Caco-2 (cell line): Measurements from ENCODE around the gene DPM2. TPM values are rescaled to one million over a fixed set of nuclear protein-coding genes. Genes with fewer than 3 reads are reported as not detected.
A peak's percentile ranks its signal among the peaks of the same experiment; 100 is the strongest.

Experiments used
- BruUV-seq: library from RNA; stranded (reverse); fragments of 400-500 nt; replicated peaks from 2 replicates; lab custom pipeline; 2021; lab: Mats Ljungman, UMichigan
- CTCF ChIA-PET: fragments of 300-600 bp; sonication (Branson Sonifier 250); formaldehyde crosslinking; loops from one replicate; lab custom pipeline; 2022; ENCODE audit warnings: antibody characterized with exemption; lab: Charles Lee
- POLR2A ChIA-PET: fragments of 300-600 bp; sonication (Branson Sonifier 250); formaldehyde crosslinking; loops from one replicate; lab custom pipeline; 2022; ENCODE audit warnings: antibody characterized with exemption; lab: Charles Lee
- DNase-seq, 2 experiments: peaks; one replicate each; pipeline versions ENCODE4 v3.0.0 to v3.0.0-alpha.2; 2020 to 2022
- H3K27me3 ChIP-seq: replicated peaks from 2 replicates; pipeline ENCODE4 v1.6.0; 2011; ENCODE audit warnings: low read length; ENCODE audit not compliant: control insufficient read depth, insufficient read depth
- H3K36me3 ChIP-seq: 2 replicates; pipeline ENCODE4 v1.5.1; 2011; ENCODE audit warnings: low read length; ENCODE audit not compliant: control insufficient read depth, insufficient read depth
- H3K4me1 ChIP-seq: fragments of 250-450 bp; sonication (Bioruptor Pico); 2 replicates; pipeline ENCODE4 v1.5.1; 2020; ENCODE audit warnings: mild to moderate bottlenecking
- H3K4me3 ChIP-seq: 2 replicates; pipeline ENCODE4 v1.5.1; 2011; ENCODE audit warnings: low read depth, mild to moderate bottlenecking, control low read depth, low read length
- H3K9me3 ChIP-seq: fragments of 250-450 bp; sonication (Bioruptor Pico); 2 replicates; pipeline ENCODE4 v1.5.1; 2020; ENCODE audit warnings: mild to moderate bottlenecking, moderate library complexity
- H3K27ac Mint-ChIP-seq: one replicate; pipeline ENCODE4 v1.8.0; 2022; ENCODE audit warnings: mixed read lengths; ENCODE audit not compliant: unreplicated experiment
- H3K27me3 Mint-ChIP-seq: one replicate; pipeline ENCODE4 v1.8.0; 2022; ENCODE audit warnings: mixed read lengths; ENCODE audit not compliant: insufficient read depth, unreplicated experiment
- H3K36me3 Mint-ChIP-seq: one replicate; pipeline ENCODE4 v1.8.0; 2022; ENCODE audit warnings: mild to moderate bottlenecking, mixed read lengths; ENCODE audit not compliant: insufficient read depth, unreplicated experiment
- H3K4me1 Mint-ChIP-seq: one replicate; pipeline ENCODE4 v1.8.0; 2022; ENCODE audit warnings: low read depth, mixed read lengths; ENCODE audit not compliant: unreplicated experiment
- H3K4me3 Mint-ChIP-seq: one replicate; pipeline ENCODE4 v1.8.0; 2022; ENCODE audit warnings: mild to moderate bottlenecking, moderate library complexity, mixed read lengths; ENCODE audit not compliant: unreplicated experiment
- H3K9me3 Mint-ChIP-seq: one replicate; pipeline ENCODE4 v1.8.0; 2022; ENCODE audit warnings: mixed read lengths; ENCODE audit not compliant: unreplicated experiment
- CTCF ChIP-seq, 2 experiments: fragments of 200-600 bp in 1 of 2; IDR thresholded peaks; 1 replicate in 1 of 2; 2 replicates in 1 of 2; pipeline versions ENCODE4 v1.5.1 to v1.8.0; 2011 to 2022; ENCODE audit warnings: antibody characterized with exemption in 1 of 2, control low read depth in 1 of 2, inconsistent platforms in 1 of 2, low read depth in 1 of 2, low read length in 1 of 2, mild to moderate bottlenecking in 1 of 2, moderate library complexity in 1 of 2; ENCODE audit not compliant: insufficient read depth in 1 of 2, severe bottlenecking in 1 of 2, unreplicated experiment in 1 of 2
- intact Hi-C: fragments of 100-400 bp; cut with micrococcal nuclease; formaldehyde crosslinking; loops from one replicate; pipeline ENCODE4 v1.10.0; 2022; ENCODE audit not compliant: unreplicated experiment
- total RNA-seq: library from RNA; stranded (reverse); gene quantifications from 2 replicates; pipeline ENCODE4 v1.2.3, GENCODE V29; 2022

The DPM2 gene
- total RNA-seq, 1 experiment from 2014 or later = 38.7 TPM

- ChIA-PET CTCF (interaction anchor here (0.5 to 2.1 kb wide), 14 partner anchors 10 to 172 kb away, joined by 3 to 16 read pairs (median 4); partner anchors contain the start of genes EEIG1 and PIP5KL1), POLR2A (no interaction called here)
- H3K9me3 ChIP-seq = no peaks in the 10 kb centered on the region
- no peaks in the 10 kb centered on the region for H3K27me3 ChIP-seq
- H3K27me3 Mint-ChIP-seq = no peaks in the 10 kb centered on the region
- no peak overlapping the region for H3K4me3 Mint-ChIP-seq
- TF ChIP-seq CTCF (IDR thresholded peaks at IDR 0.05; ENCODE audit: insufficient read depth in 1 of 2, low read depth in 1 of 2, low read length in 1 of 2, severe bottlenecking in 1 of 2, unreplicated experiment in 1 of 2) = peak; percentile 79 to 92
- H3K36me3 Mint-ChIP-seq = peaks cover 67% of the 10 kb centered on the region
- H3K36me3 ChIP-seq = peaks cover 6% of the 10 kb centered on the region
- no peaks in the 10 kb centered on the region for H3K9me3 Mint-ChIP-seq
- H3K27ac Mint-ChIP-seq = no peak overlapping the region
- DNase-seq = peak in 1 of 2 experiments; percentile 64
- 0 out of 2 replicates have a peak, but pooled peaks cover 3% of the 10 kb centered on the region for H3K4me1 ChIP-seq
- intact Hi-C loops = loop anchor here (1.0 to 5.0 kb wide), 3 partner anchors 40 to 175 kb away; partner anchors contain the start of gene EEIG1
- H3K4me3 ChIP-seq = no peak overlapping the region
- H3K4me1 Mint-ChIP-seq = no peaks in the 10 kb centered on the region
- no TSS peak for BruUV-seq
Measured at GRCh38 chr9:127942216-127943010, 4.8 kb upstream of the DPM2 start.

- intact Hi-C loops = loop anchor here (5.0 kb wide), 1 partner anchor 40 kb away; the partner anchor contains the start of gene EEIG1
- CTCF ChIA-PET = interaction anchor here (0.6 to 2.1 kb wide), 5 partner anchors 10 to 173 kb away, joined by 3 to 11 read pairs (median 6); partner anchors contain the start of gene PIP5KL1
- POLR2A ChIA-PET = no interaction called here
Measured at GRCh38 chr9:127941961-127942215, 4.2 kb upstream of the DPM2 start.

More at GRCh38 chr9:127941961-127942215, 4.2 kb upstream of the DPM2 start:
- Histone ChIP-seq H3K9me3 (no peaks in the 10 kb centered on the region), H3K4me3 (no peak overlapping the region), H3K4me1 (0 out of 2 replicates have a peak, but pooled peaks cover 2% of the 10 kb centered on the region), H3K27me3 (no peaks in the 10 kb centered on the region), H3K36me3 (peaks cover 6% of the 10 kb centered on the region)
- Mint-ChIP-seq H3K4me1 (no peaks in the 10 kb centered on the region), H3K36me3 (peaks cover 69% of the 10 kb centered on the region), H3K27ac (no peak overlapping the region), H3K27me3 (no peaks in the 10 kb centered on the region), H3K4me3 (no peak overlapping the region), H3K9me3 (no peaks in the 10 kb centered on the region)
- no TSS peak for BruUV-seq
- no peak for DNase-seq
- no peak for TF ChIP-seq CTCF (IDR thresholded peaks at IDR 0.05; ENCODE audit: insufficient read depth in 1 of 2, low read depth in 1 of 2, low read length in 1 of 2, severe bottlenecking in 1 of 2, unreplicated experiment in 1 of 2)
